NB4 (cell line): ENCODE results near the gene IL13.
"Not testable (repeated sequence)": the region's sequence is repeated elsewhere in the genome, so short reads cannot be mapped to it uniquely, and the experiment has no call there.

Experiments used
- DNase-seq: peaks from one replicate; pipeline ENCODE4 v3.0.0; 2010; ENCODE audit warnings: low read depth
- H3K4me3 ChIP-seq: one replicate; pipeline ENCODE4 v1.5.1; 2011; ENCODE audit warnings: mild to moderate bottlenecking, low read depth, low read length, moderate library complexity
- MYC ChIP-seq: IDR thresholded peaks from 2 replicates; pipeline ENCODE4 v1.6.1; 2011; ENCODE audit warnings: low read depth, low read length
- POLR2A ChIP-seq: IDR thresholded peaks from 2 replicates; pipeline ENCODE4 v1.6.1; 2011; ENCODE audit warnings: mild to moderate bottlenecking; ENCODE audit not compliant: insufficient read length; ENCODE audit errors: extremely low read depth
- TF ChIP-seq, protein P1 (sequence below): IDR thresholded peaks from one replicate; pipeline ENCODE4 v1.5.1; 2012; ENCODE audit warnings: low read depth, low read length
- TF ChIP-seq, protein P2 (sequence below): IDR thresholded peaks from 2 replicates; pipeline ENCODE4 v1.6.1; 2011; ENCODE audit warnings: low read depth, low read length

IL13 gene

DNA sequence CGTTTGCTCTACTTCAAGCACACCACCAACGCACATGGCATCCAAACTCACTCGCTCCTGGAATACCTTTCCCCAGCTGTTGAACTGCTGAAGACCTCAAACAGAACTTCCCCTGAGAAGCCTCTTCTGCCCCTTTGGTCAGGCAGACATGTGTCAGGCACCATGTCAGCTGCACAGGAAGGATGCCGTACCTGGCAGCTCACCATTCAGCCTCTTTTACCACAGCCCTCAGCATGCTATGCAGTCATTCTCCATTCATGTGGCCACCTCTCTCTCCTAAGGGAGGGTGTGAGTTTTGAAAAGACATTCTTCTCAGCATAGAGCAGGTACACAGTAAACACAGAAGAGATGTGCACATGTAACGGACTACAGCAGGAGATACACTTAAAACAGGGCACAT is 30.0 kb downstream of the IL13 start:
- no peak overlapping the region for H3K4me3 ChIP-seq
- DNase-seq, result no peak
- TF ChIP-seq, protein P1, sequence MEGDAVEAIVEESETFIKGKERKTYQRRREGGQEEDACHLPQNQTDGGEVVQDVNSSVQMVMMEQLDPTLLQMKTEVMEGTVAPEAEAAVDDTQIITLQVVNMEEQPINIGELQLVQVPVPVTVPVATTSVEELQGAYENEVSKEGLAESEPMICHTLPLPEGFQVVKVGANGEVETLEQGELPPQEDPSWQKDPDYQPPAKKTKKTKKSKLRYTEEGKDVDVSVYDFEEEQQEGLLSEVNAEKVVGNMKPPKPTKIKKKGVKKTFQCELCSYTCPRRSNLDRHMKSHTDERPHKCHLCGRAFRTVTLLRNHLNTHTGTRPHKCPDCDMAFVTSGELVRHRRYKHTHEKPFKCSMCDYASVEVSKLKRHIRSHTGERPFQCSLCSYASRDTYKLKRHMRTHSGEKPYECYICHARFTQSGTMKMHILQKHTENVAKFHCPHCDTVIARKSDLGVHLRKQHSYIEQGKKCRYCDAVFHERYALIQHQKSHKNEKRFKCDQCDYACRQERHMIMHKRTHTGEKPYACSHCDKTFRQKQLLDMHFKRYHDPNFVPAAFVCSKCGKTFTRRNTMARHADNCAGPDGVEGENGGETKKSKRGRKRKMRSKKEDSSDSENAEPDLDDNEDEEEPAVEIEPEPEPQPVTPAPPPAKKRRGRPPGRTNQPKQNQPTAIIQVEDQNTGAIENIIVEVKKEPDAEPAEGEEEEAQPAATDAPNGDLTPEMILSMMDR, result no peak
- TF ChIP-seq POLR2A, result no peak
- TF ChIP-seq, protein P2, sequence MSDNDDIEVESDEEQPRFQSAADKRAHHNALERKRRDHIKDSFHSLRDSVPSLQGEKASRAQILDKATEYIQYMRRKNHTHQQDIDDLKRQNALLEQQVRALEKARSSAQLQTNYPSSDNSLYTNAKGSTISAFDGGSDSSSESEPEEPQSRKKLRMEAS, result no peak
- no peak for TF ChIP-seq MYC

DNA sequence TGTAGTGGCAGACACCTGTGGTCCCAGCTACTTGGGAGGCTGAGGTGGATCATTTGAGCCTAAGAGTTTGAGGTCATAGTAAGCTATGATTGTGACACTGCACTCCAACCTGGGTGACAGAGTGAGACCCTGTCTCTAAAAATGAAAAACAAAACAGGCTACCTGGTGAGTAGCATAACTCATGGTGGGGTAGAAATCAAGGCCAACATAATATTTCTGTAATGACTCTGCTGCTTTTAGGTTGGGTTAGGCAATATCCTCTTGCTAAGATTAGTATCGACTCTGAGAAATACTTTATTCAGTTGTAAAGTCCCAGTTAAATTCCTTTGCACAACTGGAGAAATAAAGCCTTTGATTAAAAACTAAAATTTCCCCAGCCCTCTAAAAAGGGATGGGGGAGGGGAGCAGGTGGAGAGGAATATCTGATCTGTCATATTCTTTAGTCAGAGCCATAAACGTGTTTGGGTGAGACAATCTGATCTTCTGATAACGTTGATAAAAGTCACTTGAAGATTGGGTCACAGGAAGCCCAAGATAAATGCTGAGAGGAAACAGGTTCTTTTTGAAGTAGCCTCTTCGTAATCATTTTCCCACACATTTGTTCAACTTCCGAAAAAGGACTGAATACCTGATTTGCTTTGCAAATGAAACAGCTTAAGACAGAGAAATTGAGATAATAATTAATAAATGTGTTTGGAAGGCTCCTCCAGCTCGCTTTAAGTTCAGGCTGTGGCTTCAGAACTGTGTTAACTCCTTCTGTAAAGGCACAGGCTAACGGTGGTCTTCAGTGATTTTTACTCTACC is 30.8 kb downstream of the IL13 start:
- H3K4me3 ChIP-seq, result no peak overlapping the region
- DNase-seq, result no peak
- TF ChIP-seq POLR2A, result no peak

DNA sequence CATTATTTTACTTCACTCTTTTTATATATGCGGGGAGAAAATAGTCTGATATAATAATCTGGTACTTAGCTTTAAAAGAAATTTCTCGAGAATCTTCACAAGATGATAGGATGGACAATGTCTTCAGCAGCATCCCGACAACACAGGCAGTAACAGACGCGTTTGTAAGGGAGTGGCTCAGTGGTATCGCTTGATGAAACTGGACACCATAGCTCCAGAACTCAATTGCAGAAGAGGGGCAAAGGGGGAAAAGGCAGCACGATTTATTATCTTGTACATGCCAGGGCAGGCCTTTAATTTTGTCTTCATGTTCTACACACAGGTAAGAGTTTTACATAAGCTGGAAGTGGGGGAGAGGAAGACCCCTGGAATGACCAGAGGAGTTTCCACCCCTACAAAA is 31.5 kb downstream of the IL13 start:
- no peak overlapping the region for H3K4me3 ChIP-seq
- DNase-seq, result no peak
- TF ChIP-seq POLR2A, result no peak
- TF ChIP-seq, protein P2, result no peak

DNA sequence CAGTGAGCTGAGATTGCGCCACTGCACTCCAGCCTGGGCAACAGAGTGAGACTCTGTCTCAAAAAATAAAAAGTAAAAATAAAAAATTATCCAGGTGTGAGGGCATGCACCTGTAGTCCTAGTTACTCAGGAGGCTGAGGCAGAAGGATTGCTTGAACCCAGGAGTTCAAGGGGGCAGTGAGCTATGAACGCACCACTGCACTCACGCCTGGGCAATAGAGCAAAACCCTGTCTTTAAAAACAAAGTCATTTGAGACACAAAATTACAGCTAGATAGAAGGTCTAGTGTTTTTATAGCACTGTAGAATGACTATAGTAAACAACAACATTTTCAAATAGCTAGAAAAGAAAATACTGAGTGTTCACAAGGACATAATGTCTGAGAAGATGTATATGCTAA is 32.2 kb downstream of the IL13 start:
- TF ChIP-seq, protein P2, result no peak
- TF ChIP-seq POLR2A (no peak), MYC (no peak)
- TF ChIP-seq, protein P1, result no peak
- H3K4me3 ChIP-seq, result no peak overlapping the region
- no peak for DNase-seq

DNA sequence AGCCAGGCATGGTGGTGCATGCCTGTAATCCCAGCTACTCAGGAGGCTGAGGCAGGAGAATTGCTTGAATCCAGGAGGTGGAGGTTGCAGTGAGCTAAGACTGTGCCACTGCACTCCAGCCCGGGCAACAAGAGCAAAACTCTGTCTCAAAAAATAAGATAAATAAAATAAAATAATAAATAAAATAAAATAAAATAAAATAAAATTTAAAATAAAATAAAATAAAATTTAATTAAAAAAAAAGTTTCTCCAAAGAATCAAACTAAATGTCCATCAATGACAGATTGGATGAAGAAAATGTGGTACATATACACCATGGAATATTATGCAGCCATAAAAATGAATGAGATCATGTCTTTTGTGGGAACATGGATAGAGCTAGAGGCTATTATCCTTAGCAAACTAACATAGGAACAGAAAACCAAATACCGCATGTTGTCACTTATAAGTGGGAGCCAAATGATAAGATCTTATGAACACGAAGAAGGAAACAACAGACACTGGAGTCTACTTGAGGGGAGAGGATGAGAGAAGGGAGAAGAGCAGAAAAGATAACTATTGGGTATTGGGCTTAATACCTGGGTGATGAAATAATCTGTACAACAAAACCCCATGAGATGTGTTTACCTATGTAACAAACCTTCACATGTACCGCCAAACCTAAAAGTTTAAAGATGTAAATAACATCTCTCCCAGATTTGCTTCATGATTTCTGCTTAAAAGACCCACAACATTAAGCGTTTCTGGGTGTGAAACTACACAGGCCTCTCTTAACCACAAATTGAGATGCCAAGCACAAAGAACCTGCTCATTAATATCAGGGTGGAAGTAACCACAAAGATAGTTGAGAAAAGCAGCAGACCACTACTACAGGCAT is 34.0 kb downstream of the IL13 start:
- not testable (repeated sequence) for H3K4me3 ChIP-seq, DNase-seq

DNA sequence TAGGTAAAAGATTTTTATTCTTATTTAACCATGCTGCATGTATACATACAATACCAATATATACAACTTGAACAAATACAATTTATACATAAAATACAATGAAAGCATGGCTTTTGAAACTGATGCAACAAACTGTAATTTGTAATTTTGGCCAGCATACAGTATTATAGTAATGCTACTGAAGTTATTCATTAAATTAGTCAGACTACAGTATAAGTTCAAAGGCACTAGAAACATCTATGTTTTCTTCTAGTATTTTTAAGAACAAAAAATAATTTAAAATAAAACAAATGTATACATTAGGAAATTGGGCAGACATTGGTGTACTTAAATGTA is 34.6 kb downstream of the IL13 start:
- TF ChIP-seq, protein P2, result no peak
- H3K4me3 ChIP-seq, result no peak overlapping the region
- DNase-seq, result no peak

DNA sequence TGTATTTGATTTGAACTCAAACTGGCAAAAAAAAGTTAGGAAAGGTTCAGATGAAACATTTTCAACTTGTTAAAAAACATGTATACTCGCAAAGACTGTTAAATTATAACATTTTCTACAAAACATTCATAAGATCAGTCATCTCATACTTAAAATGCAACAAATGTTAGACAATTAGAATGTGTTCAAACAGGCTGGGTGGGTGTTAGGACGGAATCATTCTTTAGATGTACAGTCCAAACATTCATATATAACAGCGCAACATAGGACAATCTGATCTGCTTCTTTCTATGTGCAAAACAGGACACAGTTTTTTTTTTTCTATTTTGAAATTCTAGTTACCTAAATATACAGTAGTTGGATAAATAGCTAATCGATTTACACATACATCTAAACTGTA is 38.0 kb downstream of the IL13 start:
- no peak for DNase-seq
- TF ChIP-seq MYC (no peak), POLR2A (no peak)
- TF ChIP-seq, protein P2, result no peak
- TF ChIP-seq, protein P1, result no peak

DNA sequence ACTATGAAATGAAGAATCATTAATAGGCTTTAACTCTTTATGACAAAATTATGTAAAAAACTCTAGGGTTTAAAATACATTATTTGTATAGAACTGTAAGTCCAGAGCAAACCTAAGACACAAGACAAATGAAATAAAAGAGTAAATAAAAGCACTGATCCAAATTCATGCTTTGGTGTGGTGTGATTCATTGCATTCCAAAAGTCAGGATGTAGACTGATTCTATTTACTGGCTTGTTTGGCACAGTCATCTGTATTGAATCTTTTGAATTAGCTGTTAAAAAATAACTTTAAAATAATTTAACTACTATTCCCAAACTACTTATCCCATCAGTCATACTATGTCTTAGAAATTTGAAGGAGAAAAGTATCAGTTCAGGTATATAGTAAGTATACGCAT is 46.9 kb downstream of the IL13 start:
- no peak overlapping the region for H3K4me3 ChIP-seq
- DNase-seq, result no peak
- TF ChIP-seq POLR2A, result no peak
- TF ChIP-seq, protein P2, result no peak
- TF ChIP-seq, protein P1, result no peak
- no peak for TF ChIP-seq MYC

More for the DNA sequence above, 38.0 kb downstream of the IL13 start:
- no peak overlapping the region for H3K4me3 ChIP-seq
